NCI-H2029 (cell line): ENCODE results near the gene INSYN2A.

Experiments
- DNase-seq: peaks from one replicate; lab custom pipeline; 2025; lab: John Stamatoyannopoulos, UW

The INSYN2A gene

DNA sequence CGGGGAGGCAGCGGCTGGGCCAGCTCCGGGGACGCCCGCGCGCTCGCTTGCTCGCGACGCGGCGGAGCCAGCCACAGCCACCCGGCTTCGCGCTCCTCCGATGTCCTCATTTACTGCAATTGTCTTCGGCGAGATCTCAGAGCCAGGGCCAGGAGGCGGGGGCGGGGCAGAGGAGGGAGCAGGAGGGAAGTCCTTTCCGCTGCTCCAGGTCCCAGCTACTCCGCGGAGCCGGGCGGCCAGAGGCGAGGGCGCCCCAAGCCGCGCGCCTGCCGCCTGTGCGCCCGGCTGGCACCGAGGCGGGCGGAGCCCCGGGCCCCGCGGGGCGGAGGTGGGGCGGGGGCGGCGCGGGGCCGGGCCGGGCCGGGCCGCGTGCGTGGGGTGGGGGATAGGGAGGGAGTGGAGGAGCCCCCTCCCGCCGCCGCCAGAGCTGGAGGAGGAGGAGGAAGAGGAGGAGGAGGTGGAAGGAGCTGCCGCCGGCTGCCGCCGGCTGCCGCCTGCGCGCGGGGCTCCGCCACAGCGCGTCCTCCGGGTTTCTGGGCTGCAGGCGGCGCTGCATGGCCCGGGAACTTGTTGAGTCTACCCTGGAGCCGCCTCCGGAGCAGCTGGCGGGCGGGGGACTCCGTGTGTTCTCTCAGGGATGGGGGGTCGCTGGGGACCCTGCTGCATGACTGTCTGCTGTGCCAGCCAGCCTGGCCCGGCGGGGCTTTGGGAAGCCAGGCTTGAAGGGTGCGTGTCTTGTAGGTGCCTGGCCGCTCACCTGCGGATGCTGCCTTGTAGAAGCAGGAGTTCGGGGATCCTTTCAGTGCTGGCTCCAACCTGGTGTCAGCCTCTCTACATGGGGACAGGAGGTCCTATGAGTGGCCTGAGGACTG lies at the start of gene INSYN2A:
TSS of gene INSYN2A (minus strand) at position 310 of the 872 bp plus-strand sequence. CDS start 20,196 bp downstream, outside the sequence.
- DNase-seq: no peak

GRCh38 chr10:127245456-127245855 lies 49.1 kb upstream of the INSYN2A start:
- DNase-seq: no peak

GRCh38 chr10:127243490-127244272 lies 47.3 kb upstream of the INSYN2A start:
- no peak for DNase-seq

DNA sequence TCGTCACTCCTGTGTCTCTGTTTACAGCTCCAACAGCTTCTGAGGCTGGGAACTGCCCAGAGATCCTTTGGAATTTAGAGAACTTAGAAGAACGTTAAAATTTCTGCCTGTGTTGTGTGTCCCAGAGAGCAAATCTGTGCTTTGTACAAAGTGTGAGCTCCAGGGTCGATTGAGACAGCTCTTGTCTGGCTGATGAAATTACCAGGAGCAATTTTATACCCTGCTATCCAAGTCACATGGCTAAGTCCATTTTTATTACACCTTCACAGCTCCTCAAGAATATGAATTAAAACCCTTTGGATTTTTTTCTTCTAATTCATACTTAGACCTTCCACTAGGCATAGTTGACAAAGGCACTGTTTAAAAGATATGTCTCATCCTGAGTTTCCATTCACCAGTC lies 46.5 kb upstream of the INSYN2A start:
- DNase-seq: no peak

DNA sequence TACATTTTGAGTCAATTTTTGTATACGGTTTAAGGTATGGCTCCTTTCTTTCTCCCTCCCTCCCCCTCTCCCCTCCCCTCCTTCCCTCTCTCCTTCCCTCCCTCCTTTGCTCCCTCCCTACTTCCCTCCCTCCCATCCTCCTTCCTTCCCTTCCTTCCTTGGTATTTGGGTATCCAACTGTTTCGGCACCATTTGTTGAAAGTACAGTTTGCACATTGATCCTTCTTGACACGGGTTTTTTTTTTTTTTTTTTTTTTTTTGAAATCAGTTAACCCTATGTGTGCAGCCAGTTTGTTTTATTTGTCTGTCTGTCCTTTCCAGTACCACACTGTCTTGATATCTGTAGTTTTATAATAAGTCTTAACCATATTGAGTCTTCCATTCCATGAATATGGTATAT lies 39.9 kb upstream of the INSYN2A start:
- no peak for DNase-seq

DNA sequence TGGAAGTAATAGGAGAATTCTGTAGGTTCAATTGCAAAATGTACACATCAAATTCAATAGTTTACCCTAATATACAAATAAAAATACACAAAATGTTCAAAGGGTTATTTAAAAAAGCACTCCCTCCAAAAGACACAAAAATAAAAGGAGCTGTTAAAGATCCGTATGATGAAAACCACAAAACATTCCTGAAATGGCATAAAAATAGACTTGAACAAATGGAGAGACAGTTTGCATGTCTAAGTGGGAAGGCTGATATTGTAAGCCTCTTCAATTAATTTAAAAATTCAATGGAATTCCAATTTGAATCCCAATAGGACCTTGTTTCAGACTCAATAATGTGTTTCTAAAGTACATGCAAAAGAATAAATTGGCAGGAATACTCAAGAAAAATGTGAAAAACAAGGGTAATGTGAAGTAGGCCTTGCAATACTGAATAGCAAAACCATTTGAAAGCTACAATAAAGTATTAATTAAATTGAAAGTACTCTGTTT lies 38.0 kb upstream of the INSYN2A start:
- DNase-seq: no peak

DNA sequence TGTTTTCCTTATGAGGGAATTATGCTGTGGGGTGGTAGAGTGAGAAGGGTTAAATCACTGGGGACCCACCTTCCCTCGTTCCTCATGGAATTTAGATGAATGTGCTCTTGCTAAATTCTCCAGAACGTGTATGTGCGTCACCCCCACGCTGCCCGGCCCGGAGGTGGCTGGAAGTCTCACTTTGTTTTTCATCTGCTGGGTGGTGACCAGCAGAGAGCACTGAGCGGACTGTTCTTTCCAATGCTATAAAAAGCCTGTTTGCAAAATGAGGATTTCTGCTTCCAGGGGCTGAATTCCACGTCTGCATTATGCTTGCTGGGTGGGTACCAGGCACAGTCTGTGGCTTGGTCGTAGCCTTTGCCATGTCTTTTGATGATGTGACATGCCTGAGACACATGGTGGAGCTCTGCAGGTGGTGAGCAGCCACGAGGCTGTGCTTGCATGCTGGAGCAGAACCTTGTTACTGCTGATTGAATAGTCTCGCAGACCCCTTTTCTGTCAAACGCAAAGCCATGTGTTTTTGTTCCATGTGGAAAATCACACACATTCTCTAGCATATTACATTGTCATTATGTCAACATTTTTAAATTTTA lies 31.9 kb upstream of the INSYN2A start:
- no peak for DNase-seq

DNA sequence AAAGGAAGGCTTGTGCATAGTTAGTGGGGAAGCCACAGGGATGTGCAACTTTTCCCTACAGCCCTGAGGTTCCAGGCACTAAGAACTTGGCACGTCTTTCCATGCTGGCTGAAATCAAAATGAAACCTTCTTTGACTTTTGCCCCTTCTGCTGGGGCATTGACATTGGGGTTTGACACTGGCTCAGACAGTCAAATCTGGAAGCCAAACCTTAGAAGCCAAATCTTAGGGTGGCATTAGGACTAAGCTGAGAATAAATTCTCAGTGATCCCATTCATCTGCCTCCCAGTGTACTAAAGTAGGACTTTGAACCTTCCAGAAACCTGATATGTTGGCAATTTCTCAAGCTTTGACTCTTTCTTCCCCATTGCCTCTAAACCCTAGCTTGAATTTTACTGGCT lies 31.3 kb upstream of the INSYN2A start:
- DNase-seq: no peak

DNA sequence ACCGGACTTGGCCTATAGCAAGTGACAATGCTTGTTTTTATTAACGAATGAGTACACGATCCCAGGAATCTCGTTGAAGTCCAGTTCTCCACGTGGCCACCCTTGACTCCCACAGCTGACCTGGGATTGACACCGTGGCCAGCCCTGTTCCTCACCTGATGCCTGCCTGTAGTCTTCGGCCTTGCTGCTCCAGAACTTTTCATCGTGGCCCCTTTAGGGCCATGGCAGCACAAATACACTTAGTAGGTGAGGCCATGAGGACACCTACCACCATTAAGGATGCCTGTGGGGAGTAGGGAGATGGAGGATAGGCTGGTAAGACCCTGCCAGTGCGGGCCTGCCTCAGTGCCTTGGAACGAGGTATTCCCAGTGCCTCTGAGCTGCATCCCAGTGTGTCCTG lies 30.6 kb upstream of the INSYN2A start:
- no peak for DNase-seq

DNA sequence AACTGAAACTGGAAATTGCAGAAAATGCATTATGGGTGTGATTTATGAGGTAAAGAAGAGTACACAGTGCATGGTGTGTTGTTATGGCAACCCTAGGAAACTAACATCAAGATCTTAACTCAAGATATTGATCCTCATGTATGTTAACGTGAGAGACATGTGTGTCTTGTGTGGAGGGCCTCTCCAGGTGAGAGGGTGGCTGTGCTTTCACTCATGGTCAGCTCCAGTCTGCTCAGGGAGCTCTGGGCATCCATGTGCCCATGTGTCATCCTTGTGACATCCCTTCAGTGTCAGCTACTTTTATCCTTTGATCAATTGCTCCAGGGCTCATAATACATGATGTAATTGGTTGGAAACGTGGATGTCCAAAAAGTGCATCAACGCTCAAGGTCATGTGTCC lies 24.9 kb upstream of the INSYN2A start:
- no peak for DNase-seq

GRCh38 chr10:127218658-127219057 lies 22.3 kb upstream of the INSYN2A start:
- no peak for DNase-seq

DNA sequence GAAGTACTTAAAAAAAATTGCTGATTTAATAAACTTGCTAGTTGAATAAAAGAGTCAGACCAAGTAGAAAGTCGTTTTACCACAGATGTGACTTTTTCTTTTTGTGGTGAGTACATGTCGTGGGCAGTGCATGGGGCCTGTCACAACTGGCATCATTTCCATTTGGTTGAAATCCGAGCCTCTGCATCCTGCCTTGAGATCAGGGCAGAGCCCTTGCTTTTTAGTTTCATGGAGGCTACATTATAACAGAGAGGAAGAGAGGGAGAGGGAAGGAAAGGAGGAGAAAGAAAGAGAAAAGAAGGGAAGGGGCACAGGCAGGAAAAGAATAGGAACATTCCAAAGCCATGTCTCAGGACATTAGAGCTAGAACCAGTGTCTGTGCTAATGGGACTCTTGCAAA lies 20.4 kb upstream of the INSYN2A start:
- no peak for DNase-seq

- DNase-seq: no peak
These were observed 19.9 kb upstream of the INSYN2A start for GRCh38 chr10:127216274-127216673.

DNA sequence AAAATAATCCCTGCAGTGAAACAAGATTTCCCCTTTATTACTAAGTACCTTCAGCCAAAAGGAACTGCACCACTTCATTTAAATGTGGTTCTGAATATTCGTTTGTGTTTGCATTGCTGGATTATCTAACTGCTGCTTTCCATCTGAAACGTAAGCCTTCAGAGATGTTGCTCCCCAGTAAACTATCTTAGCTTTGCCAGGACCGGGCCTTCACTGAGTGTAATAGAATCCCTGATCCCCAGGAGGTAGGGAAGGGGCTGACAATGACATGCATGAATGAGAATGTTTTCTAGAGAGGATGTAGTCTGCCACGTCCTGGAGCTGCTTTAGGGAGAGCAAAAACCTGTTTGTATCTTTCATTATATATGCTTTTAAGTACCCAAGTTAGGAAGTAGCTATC lies 19.5 kb upstream of the INSYN2A start:
- DNase-seq: no peak

GRCh38 chr10:127210936-127211466 lies 14.6 kb upstream of the INSYN2A start:
- no peak for DNase-seq

- DNase-seq: no peak
These were observed 10.7 kb upstream of the INSYN2A start for GRCh38 chr10:127207081-127207480.

DNA sequence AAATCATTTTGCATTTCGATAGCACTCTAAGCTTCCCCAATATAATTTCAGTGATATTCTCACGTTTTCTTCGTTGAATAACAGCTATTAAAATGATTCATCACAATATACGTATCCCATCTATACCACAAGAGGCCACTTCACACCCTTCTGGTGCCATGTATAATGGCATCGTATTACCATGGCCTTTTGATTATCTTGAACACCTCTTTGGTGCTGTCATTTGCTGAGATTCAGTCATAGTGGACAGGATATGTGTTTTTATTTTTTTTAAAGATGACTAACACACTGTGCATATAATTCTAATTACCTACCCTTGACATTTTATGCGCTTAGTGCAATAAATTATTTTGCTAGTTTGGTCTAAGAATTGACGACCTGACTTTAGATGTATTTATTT lies 6.7 kb upstream of the INSYN2A start:
- no peak for DNase-seq

- DNase-seq: no peak
These were observed 4.3 kb upstream of the INSYN2A start for GRCh38 chr10:127200646-127201045.

- DNase-seq: no peak
These were observed 2.3 kb upstream of the INSYN2A start for GRCh38 chr10:127198721-127199120.

GRCh38 chr10:127198307-127198706 lies 1.9 kb upstream of the INSYN2A start:
- DNase-seq: no peak

DNA sequence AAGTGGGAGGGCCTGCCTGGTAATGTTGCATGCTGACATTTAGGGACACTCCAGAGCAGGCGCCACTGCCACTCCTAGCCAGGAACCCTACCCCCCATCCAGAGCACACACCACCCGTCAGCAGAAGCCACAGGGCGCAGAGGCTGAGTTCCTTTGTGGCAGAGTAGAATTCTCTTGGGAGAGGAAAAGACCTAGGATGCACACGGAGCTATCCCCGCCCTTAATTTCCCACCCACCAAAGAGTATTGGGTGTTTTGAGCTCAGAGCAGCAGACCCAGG lies 702 bp upstream of the INSYN2A start:
- no peak for DNase-seq

DNA sequence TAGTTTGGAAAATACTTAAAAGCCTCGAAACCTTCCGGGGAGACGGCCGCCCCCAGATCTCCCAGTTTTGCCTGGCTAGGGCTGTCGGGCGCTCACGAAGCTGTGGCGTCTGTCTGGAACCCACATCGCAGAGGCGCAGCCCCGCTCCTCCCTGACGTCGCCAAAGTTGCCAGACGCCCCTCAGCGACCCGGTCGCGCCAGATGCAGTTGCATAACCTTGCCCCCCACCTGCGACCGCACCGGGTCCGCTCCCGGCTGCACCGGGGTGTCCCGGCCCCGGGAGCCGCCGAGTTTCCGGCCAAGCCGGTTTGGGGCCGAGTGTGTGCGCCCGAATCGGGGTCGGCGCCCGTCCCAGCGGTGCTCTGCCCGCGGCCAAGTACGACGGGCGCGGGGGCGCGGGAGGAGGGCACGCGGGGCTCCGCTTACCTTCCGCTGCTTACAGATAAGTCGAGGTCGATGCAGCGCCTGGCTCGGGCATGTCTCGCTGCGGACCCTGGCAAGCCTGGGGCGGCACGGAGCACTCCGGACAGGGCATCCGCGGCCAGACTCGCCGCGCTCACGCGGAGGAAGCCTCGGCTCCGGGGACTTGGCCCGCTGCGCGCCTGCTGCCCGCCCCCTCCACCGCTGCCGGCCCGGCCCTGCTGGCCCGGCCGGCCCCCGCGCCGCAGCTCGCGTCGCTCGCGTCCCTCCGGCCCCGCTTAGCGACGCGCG lies 665 bp downstream of the INSYN2A start:
- DNase-seq: no peak
